Lower lobe of right lung (tissue), 2 donors: Measurements from ENCODE around the gene XKR7. TPM values are rescaled to one million over a fixed set of nuclear protein-coding genes. Genes with fewer than 3 reads are reported as not detected.

Source experiments
- ATAC-seq, 2 donors: fragments of 200-7000 bp; cut with Tn5 transposase; one replicate each; pipeline ENCODE4 v1.9.1; 2020 to 2022; ENCODE audit warnings: mild to moderate bottlenecking in 2 of 2, moderate library complexity in 2 of 2
- DNase-seq: peaks from one replicate; pipeline ENCODE4 v3.0.0-alpha.2; 2020
- H3K27ac ChIP-seq: fragments of 200-600 bp; one replicate; pipeline ENCODE4 v1.8.0; 2022
- H3K27me3 ChIP-seq: fragments of 200-600 bp; one replicate; pipeline ENCODE4 v1.8.0; 2022; ENCODE audit warnings: low read depth
- H3K36me3 ChIP-seq: fragments of 200-600 bp; one replicate; pipeline ENCODE4 v1.8.0; 2022; ENCODE audit warnings: mild to moderate bottlenecking
- H3K4me1 ChIP-seq: fragments of 200-600 bp; one replicate; pipeline ENCODE4 v1.8.0; 2022
- H3K4me3 ChIP-seq: fragments of 200-600 bp; one replicate; pipeline ENCODE4 v1.8.0; 2022; ENCODE audit warnings: mild to moderate bottlenecking
- H3K9me3 ChIP-seq: fragments of 200-600 bp; one replicate; pipeline ENCODE4 v1.8.0; 2022
- CTCF ChIP-seq: fragments of 200-600 bp; IDR thresholded peaks from one replicate; pipeline ENCODE4 v1.8.0; 2022; ENCODE audit warnings: antibody characterized with exemption, mild to moderate bottlenecking
- intact Hi-C: fragments of 100-400 bp; cut with DNase I; formaldehyde crosslinking; loops from one replicate; pipeline ENCODE4 v1.11.0; 2022
- total RNA-seq: library from RNA; stranded (reverse); fragmentation: NEBNext Ultra II Directional; extraction: Animal tissue kit (Norgen Biotek cat#: 25700); gene quantifications from one replicate; pipeline ENCODE4 v1.2.1, GENCODE V29; 2021
- donor health status: DM: no; HTN: yes; CAD: no; lungs with severe emphysema.

The XKR7 gene
- total RNA-seq, 1 donor from 2014 or later: 0.06 TPM

GRCh38 chr20:31922181-31922580, 45.8 kb upstream of the XKR7 start:
- Histone ChIP-seq H3K27me3 (peaks cover 10% of the 10 kb centered on the region), H3K9me3 (no peaks in the 10 kb centered on the region), H3K36me3 (no peaks in the 10 kb centered on the region), H3K27ac (no peak overlapping the region), H3K4me1 (no peaks in the 10 kb centered on the region), H3K4me3 (no peak overlapping the region)
- intact Hi-C loops: no loop called here
- DNase-seq: no peak
- TF ChIP-seq CTCF: no peak
- no peak for ATAC-seq

- ATAC-seq (no peak), DNase-seq (no peak)
- H3K27ac ChIP-seq: no peak overlapping the region
- H3K27me3 ChIP-seq: peaks cover 10% of the 10 kb centered on the region
- no peak for TF ChIP-seq CTCF
- no peaks in the 10 kb centered on the region for H3K9me3 ChIP-seq
- H3K4me1 ChIP-seq: no peaks in the 10 kb centered on the region
- no peak overlapping the region for H3K4me3 ChIP-seq
- H3K36me3 ChIP-seq: no peaks in the 10 kb centered on the region
- intact Hi-C loops: no loop called here
These were observed 45.4 kb upstream of the XKR7 start for GRCh38 chr20:31922588-31922987.

- no peak for TF ChIP-seq CTCF
- ATAC-seq (no peak), DNase-seq (no peak)
- Histone ChIP-seq H3K36me3 (no peaks in the 10 kb centered on the region), H3K4me1 (no peaks in the 10 kb centered on the region), H3K9me3 (no peaks in the 10 kb centered on the region), H3K27me3 (peaks cover 10% of the 10 kb centered on the region), H3K27ac (no peak overlapping the region), H3K4me3 (no peak overlapping the region)
- intact Hi-C loops: no loop called here
These were observed 44.3 kb upstream of the XKR7 start for GRCh38 chr20:31923388-31924331.

- Histone ChIP-seq H3K27ac (no peak overlapping the region), H3K36me3 (no peaks in the 10 kb centered on the region), H3K27me3 (peaks cover 3% of the 10 kb centered on the region), H3K4me1 (no peaks in the 10 kb centered on the region), H3K4me3 (no peak overlapping the region), H3K9me3 (no peaks in the 10 kb centered on the region)
- DNase-seq (no peak), ATAC-seq (no peak)
- intact Hi-C loops: no loop called here
- TF ChIP-seq CTCF: no peak
These were observed 43.4 kb upstream of the XKR7 start for GRCh38 chr20:31924561-31924960.

GRCh38 chr20:31925631-31926030, 42.3 kb upstream of the XKR7 start:
- Histone ChIP-seq H3K27ac (no peak overlapping the region), H3K9me3 (no peaks in the 10 kb centered on the region), H3K27me3 (no peaks in the 10 kb centered on the region), H3K4me3 (no peak overlapping the region), H3K36me3 (no peaks in the 10 kb centered on the region), H3K4me1 (no peaks in the 10 kb centered on the region)
- no peak for TF ChIP-seq CTCF
- ATAC-seq (peak in 1 of 2 donors; percentile 9), DNase-seq (no peak)
- intact Hi-C loops: no loop called here
